GM12878 (cell line): ENCODE results near the gene LONP1. TPM values are rescaled to one million over a fixed set of nuclear protein-coding genes. Genes with fewer than 3 reads are reported as not detected.

Source experiments
- ATAC-seq: fragments of 200-7000 bp; cut with Tn5 transposase; 3 replicates; pipeline ENCODE4 v1.9.1; 2020; ENCODE audit warnings: mild to moderate bottlenecking, moderate library complexity
- BruUV-seq: library from RNA; stranded (reverse); fragments of 400-500 nt; replicated peaks from 2 replicates; lab custom pipeline; 2021; lab: Mats Ljungman, UMichigan
- CTCF ChIA-PET: fragments of 300-600 bp; sonication (Branson Sonifier 250); formaldehyde crosslinking; extraction: SDS; loops from one replicate; lab custom pipeline; 2021; ENCODE audit warnings: inconsistent platforms; lab: Yijun Ruan, JAX
- POLR2A ChIA-PET: fragments of 350-600 bp; formaldehyde crosslinking; extraction: SDS; loops from one replicate; lab custom pipeline; 2021; ENCODE audit warnings: inconsistent platforms; lab: Charles Lee
- RAD21 ChIA-PET: fragments of 300-600 bp; sonication (Branson Sonifier 250); formaldehyde crosslinking; loops from one replicate; lab custom pipeline; 2023; ENCODE audit warnings: antibody characterized with exemption; ENCODE audit not compliant: unreplicated experiment; lab: Charles Lee
- SMC1A ChIA-PET: fragments of 300-600 bp; sonication (Branson Sonifier 250); formaldehyde crosslinking; loops from one replicate; lab custom pipeline; 2023; ENCODE audit not compliant: unreplicated experiment, uncharacterized antibody; lab: Charles Lee
- DNase-seq: peaks from one replicate; pipeline ENCODE4 v3.0.0-alpha.2; 2011; ENCODE audit warnings: low read depth, low spot score
- FAIRE-seq: peaks from 3 replicates; lab custom pipeline; 2011; peaks lifted over from hg19 to GRCh38; lab: Jason Lieb, UNC
- H2AFZ ChIP-seq: 2 replicates; pipeline ENCODE4 v1.6.0; 2011; ENCODE audit warnings: low read depth, low read length, control low read depth; ENCODE audit not compliant: control insufficient read depth
- H3K27ac ChIP-seq: 2 replicates; pipeline ENCODE4 v1.5.1; 2011; ENCODE audit warnings: control low read depth; ENCODE audit not compliant: control insufficient read depth, insufficient read depth
- H3K27me3 ChIP-seq, 2 experiments: replicated peaks in 1 of 2; 2 replicates each; pipeline versions ENCODE4 v1.6.0 to v1.6.1; 2011; ENCODE audit warnings: low read length in 1 of 2; ENCODE audit not compliant: control insufficient read depth in 2 of 2, insufficient read depth in 2 of 2
- H3K36me3 ChIP-seq, 2 experiments: 2 replicates each; pipeline ENCODE4 v1.5.1; 2011; ENCODE audit warnings: low read length in 1 of 2; ENCODE audit not compliant: control insufficient read depth in 2 of 2, insufficient read depth in 2 of 2
- H3K4me1 ChIP-seq: 2 replicates; pipeline ENCODE4 v1.6.1; 2011; ENCODE audit warnings: mild to moderate bottlenecking, low read length, moderate library complexity, mixed read lengths; ENCODE audit not compliant: control insufficient read depth, insufficient read depth
- H3K4me2 ChIP-seq: 2 replicates; pipeline ENCODE4 v1.6.0; 2011; ENCODE audit warnings: control low read depth; ENCODE audit not compliant: control insufficient read depth, insufficient read depth
- H3K4me3 ChIP-seq: fragments of 200-600 bp; sonication (generic); 2 replicates; pipeline ENCODE4 v1.5.1; 2016
- H3K79me2 ChIP-seq: 2 replicates; pipeline ENCODE4 v1.6.0; 2011; ENCODE audit warnings: low read length; ENCODE audit not compliant: control insufficient read depth, insufficient read depth
- H3K9ac ChIP-seq: 2 replicates; pipeline ENCODE4 v1.8.0; 2011; ENCODE audit warnings: low read length, control low read depth, mixed read lengths; ENCODE audit not compliant: control insufficient read depth, insufficient read depth
- H3K9me3 ChIP-seq: replicated peaks from 3 replicates; pipeline ENCODE4 v1.5.1; 2011; ENCODE audit warnings: mild to moderate bottlenecking, low read length; ENCODE audit not compliant: control insufficient read depth, insufficient read depth
- H4K20me1 ChIP-seq: 2 replicates; pipeline ENCODE4 v1.6.0; 2011; ENCODE audit not compliant: control insufficient read depth, insufficient read depth
- BACH1 ChIP-seq: fragments of 450-650 bp; IDR thresholded peaks from 2 replicates; pipeline ENCODE4 v1.6.1; 2017; ENCODE audit warnings: mild to moderate bottlenecking, borderline replicate concordance
- BCL11A ChIP-seq: IDR thresholded peaks from 2 replicates; pipeline ENCODE4 v1.6.1; 2011; ENCODE audit warnings: low read depth, low read length
- CBFB ChIP-seq: IDR thresholded peaks from 2 replicates; pipeline ENCODE4 v1.6.1; 2016; ENCODE audit warnings: antibody characterized with exemption, low read depth
- CHD2 ChIP-seq: IDR thresholded peaks from 2 replicates; pipeline ENCODE4 v1.6.1; 2011; ENCODE audit warnings: low read depth, low read length, improper control_type of control experiment, borderline replicate concordance
- EGR1 ChIP-seq, 2 experiments: IDR thresholded peaks; 1 replicate in 1 of 2; 2 replicates in 1 of 2; pipeline ENCODE4 v1.6.1; 2011 to 2012; ENCODE audit warnings: low read depth in 2 of 2, low read length in 2 of 2, borderline replicate concordance in 1 of 2, mild to moderate bottlenecking in 1 of 2, moderate library complexity in 1 of 2
- GATAD2B ChIP-seq: fragments of 450-650 bp; conservative IDR thresholded peaks from 2 replicates; pipeline ENCODE4 v1.6.1; 2017; ENCODE audit warnings: low read depth, mild to moderate bottlenecking, moderate library complexity
- KLF5 ChIP-seq: fragments of 450-650 bp; IDR thresholded peaks from 2 replicates; pipeline ENCODE4 v1.6.1; 2014; ENCODE audit warnings: mild to moderate bottlenecking; ENCODE audit not compliant: partially characterized antibody
- LARP7 ChIP-seq: fragments of 450-650 bp; IDR thresholded peaks from 2 replicates; pipeline ENCODE4 v1.6.1; 2017; ENCODE audit warnings: mild to moderate bottlenecking
- MLLT1 ChIP-seq: fragments of 450-650 bp; IDR thresholded peaks from 2 replicates; pipeline ENCODE4 v1.6.1; 2016; ENCODE audit warnings: mild to moderate bottlenecking
- MYB ChIP-seq: fragments of 150-350 bp; IDR thresholded peaks from 2 replicates; pipeline ENCODE4 v1.6.1; 2014; ENCODE audit warnings: mild to moderate bottlenecking, low read depth, low read length, borderline replicate concordance
- MYC ChIP-seq: IDR thresholded peaks from 2 replicates; pipeline ENCODE4 v1.6.1; 2011; ENCODE audit warnings: mild to moderate bottlenecking, low read length, moderate library complexity, inconsistent platforms; ENCODE audit not compliant: insufficient read depth, insufficient replicate concordance, insufficient read length, severe bottlenecking
- PAX8 ChIP-seq: fragments of 450-650 bp; IDR thresholded peaks from 2 replicates; pipeline ENCODE4 v1.6.1; 2017; ENCODE audit warnings: mild to moderate bottlenecking, moderate library complexity
- POLR2A ChIP-seq: IDR thresholded peaks from 2 replicates; pipeline ENCODE4 v1.6.1; 2011; ENCODE audit warnings: low read depth, mild to moderate bottlenecking, low read length
- SIN3A ChIP-seq: IDR thresholded peaks from 2 replicates; pipeline ENCODE4 v1.6.1; 2012; ENCODE audit warnings: low read depth, low read length, improper control_type of control experiment
- SMARCA5 ChIP-seq: fragments of 450-650 bp; IDR thresholded peaks from 2 replicates; pipeline ENCODE4 v1.6.1; 2017; ENCODE audit warnings: mild to moderate bottlenecking
- SRF ChIP-seq, 2 experiments: IDR thresholded peaks; 2 replicates each; pipeline ENCODE4 v1.6.1; 2011; ENCODE audit warnings: low read depth in 2 of 2, low read length in 2 of 2, mild to moderate bottlenecking in 1 of 2, moderate library complexity in 1 of 2
- TCF12 ChIP-seq: IDR thresholded peaks from 2 replicates; pipeline ENCODE4 v1.6.1; 2011; ENCODE audit warnings: low read depth, mild to moderate bottlenecking, low read length
- YY1 ChIP-seq: IDR thresholded peaks from 2 replicates; pipeline ENCODE4 v1.6.1; 2011; ENCODE audit warnings: low read depth, mild to moderate bottlenecking, low read length
- WGBS: methylation state at CpG from one replicate; pipeline ENCODE4 v1.1.6; 2016; ENCODE audit warnings: low lambda C conversion rate; ENCODE audit not compliant: insufficient replicate concordance, insufficient coverage; ENCODE audit errors: missing lambda C conversion rate; 5-methylcytosine and 5-hydroxymethylcytosine counted together
- in situ Hi-C: fragments of 300-500 bp; cut with MboI; formaldehyde crosslinking; loops from 9 replicates; pipeline ENCODE4 v1.14.3; 2018; ENCODE audit warnings: mixed read lengths
- intact Hi-C: fragments of 100-400 bp; cut with micrococcal nuclease; formaldehyde crosslinking; loops from one replicate; pipeline ENCODE4 v1.14.2; 2022; ENCODE audit not compliant: unreplicated experiment
- polyA plus RNA-seq, 11 experiments: library from polyadenylated mRNA; depleted of rRNA in 4 of 11; unstranded in 6 of 11; stranded (reverse) in 5 of 11; fragments of >200 nt; fragmentation: Nextera tagmentation in 4 of 11; fragmentation: Illumina TruSeq in 1 of 11; extraction: Ambion mirVana in 4 of 11; extraction: Trizol in 1 of 11; gene quantifications; 1 replicate in 1 of 11; 2 replicates in 10 of 11; pipeline versions ENCODE4 v1.2.1 to v1.2.3, GENCODE V29; 2011 to 2016; ENCODE audit warnings: inconsistent platforms in 2 of 11, missing spikeins in 2 of 11, low read depth in 1 of 11
- total RNA-seq, 4 experiments: library from RNA; depleted of rRNA in 3 of 4; stranded (reverse); fragments of >200 nt in 3 of 4; fragmentation: Illumina TruSeq in 1 of 4; extraction: Trizol in 1 of 4; gene quantifications; 2 replicates each; pipeline versions ENCODE4 v1.2.1 to v1.2.3, GENCODE V29; 2013 to 2021
- TF ChIP-seq, protein P1 (sequence below), 3 experiments: IDR thresholded peaks in 2 of 3; conservative IDR thresholded peaks in 1 of 3; 2 replicates each; pipeline ENCODE4 v1.5.1; 2011; ENCODE audit warnings: low read depth in 3 of 3, low read length in 3 of 3, mild to moderate bottlenecking in 3 of 3, control low read depth in 2 of 3, moderate library complexity in 2 of 3, inconsistent platforms in 1 of 3, mixed read lengths in 1 of 3; ENCODE audit not compliant: control insufficient read depth in 2 of 3, insufficient read depth in 1 of 3; ENCODE audit errors: extremely low read depth in 1 of 3

The LONP1 gene
- total and polyA plus RNA-seq, 10 of the 15 experiments (the other 5 are each of a cell fraction or from before 2014, with no cell fraction given), result 0.61 to 136 (median 59.5) TPM

- CTCF ChIA-PET, result interaction anchor here (1.3 to 6.7 kb wide), 4 partner anchors 29 to 99 kb away, joined by 3 to 74 read pairs (median 12); partner anchors contain the start of gene RPL36
- Histone ChIP-seq H3K36me3 (peaks cover 0 to 9% of the 10 kb centered on the region in 2 experiments; a peak in 1 of 4 replicates), H3K4me2 (peak overlapping the region; percentile 76), H4K20me1 (0 out of 2 replicates have a peak, but pooled peaks cover 3% of the 10 kb centered on the region), H3K27ac (peak overlapping the region; percentile 91), H3K4me1 (peaks cover 4% of the 10 kb centered on the region), H2AFZ (peak overlapping the region; percentile 29), H3K9me3 (no peaks in the 10 kb centered on the region), H3K4me3 (peak overlapping the region; percentile 98), H3K9ac (peak overlapping the region; percentile 98), H3K27me3 (no peaks in the 10 kb centered on the region), H3K79me2 (peaks cover 47% of the 10 kb centered on the region)
- peak; percentile 4 for ATAC-seq
- intact Hi-C loops, result no loop called here
- RAD21 ChIA-PET, result interaction anchor here (1.7 to 1.8 kb wide), 3 partner anchors 30 to 139 kb away, joined by 3 to 7 read pairs (median 6); partner anchors contain the start of gene RPL36
- in situ Hi-C loops, result no loop called here
- WGBS, result 1% methylated on average over 58 of the region's 58 CpGs
- POLR2A ChIA-PET, result interaction anchor here (0.6 to 1.7 kb wide), 5 partner anchors 30 to 185 kb away, joined by 3 to 14 read pairs (median 4); partner anchors contain the start of genes NDUFA11, RPL36, SAFB2 and VMAC
- FAIRE-seq, result no peak
- DNase-seq, result no peak
- SMC1A ChIA-PET, result interaction anchor here (0.7 kb wide), 1 partner anchor 97 kb away, joined by 3 read pairs; the partner anchor contains the start of gene SAFB2
- TSS peak; percentile 82 for BruUV-seq
- TF ChIP-seq BACH1 (no peak), CBFB (no peak), PAX8 (no peak), SMARCA5 (0 out of 2 replicates have a peak, but pooled peaks have one; percentile 21), BCL11A (no peak), MYC (no peak), GATAD2B (0 out of 2 replicates have a peak, but pooled peaks have one; percentile 23), CHD2 (no peak), POLR2A (peak; percentile 19; the same call in 1 of the 2 replicates), YY1 (no peak), SIN3A (no peak), EGR1 (IDR thresholded peaks at IDR 0.05; ENCODE audit: borderline replicate concordance in 1 of 2, low read depth in 2 of 2, low read length in 2 of 2) (no peak), LARP7 (peak; percentile 86; the same call in 1 of the 2 replicates), TCF12 (no peak), KLF5 (peak; percentile 11), MYB (no peak), MLLT1 (0 out of 2 replicates have a peak, but pooled peaks have one; percentile 17), SRF (IDR thresholded peaks at IDR 0.05; ENCODE audit: low read depth in 2 of 2, low read length in 2 of 2) (no peak)
- TF ChIP-seq, protein P1, sequence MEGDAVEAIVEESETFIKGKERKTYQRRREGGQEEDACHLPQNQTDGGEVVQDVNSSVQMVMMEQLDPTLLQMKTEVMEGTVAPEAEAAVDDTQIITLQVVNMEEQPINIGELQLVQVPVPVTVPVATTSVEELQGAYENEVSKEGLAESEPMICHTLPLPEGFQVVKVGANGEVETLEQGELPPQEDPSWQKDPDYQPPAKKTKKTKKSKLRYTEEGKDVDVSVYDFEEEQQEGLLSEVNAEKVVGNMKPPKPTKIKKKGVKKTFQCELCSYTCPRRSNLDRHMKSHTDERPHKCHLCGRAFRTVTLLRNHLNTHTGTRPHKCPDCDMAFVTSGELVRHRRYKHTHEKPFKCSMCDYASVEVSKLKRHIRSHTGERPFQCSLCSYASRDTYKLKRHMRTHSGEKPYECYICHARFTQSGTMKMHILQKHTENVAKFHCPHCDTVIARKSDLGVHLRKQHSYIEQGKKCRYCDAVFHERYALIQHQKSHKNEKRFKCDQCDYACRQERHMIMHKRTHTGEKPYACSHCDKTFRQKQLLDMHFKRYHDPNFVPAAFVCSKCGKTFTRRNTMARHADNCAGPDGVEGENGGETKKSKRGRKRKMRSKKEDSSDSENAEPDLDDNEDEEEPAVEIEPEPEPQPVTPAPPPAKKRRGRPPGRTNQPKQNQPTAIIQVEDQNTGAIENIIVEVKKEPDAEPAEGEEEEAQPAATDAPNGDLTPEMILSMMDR (IDR thresholded peaks at IDR 0.05 in 2 of 3, conservative IDR thresholded peaks at IDR 0.05 in 1 of 3; ENCODE audit: control insufficient read depth in 2 of 3, extremely low read depth in 1 of 3, insufficient read depth in 1 of 3, low read depth in 3 of 3, low read length in 3 of 3), result no peak
These were observed 529 bp downstream of the LONP1 start for GRCh38 chr19:5719274-5719960.
